ENCODE results near the gene CSGALNACT2.

Gene CSGALNACT2

DNA sequence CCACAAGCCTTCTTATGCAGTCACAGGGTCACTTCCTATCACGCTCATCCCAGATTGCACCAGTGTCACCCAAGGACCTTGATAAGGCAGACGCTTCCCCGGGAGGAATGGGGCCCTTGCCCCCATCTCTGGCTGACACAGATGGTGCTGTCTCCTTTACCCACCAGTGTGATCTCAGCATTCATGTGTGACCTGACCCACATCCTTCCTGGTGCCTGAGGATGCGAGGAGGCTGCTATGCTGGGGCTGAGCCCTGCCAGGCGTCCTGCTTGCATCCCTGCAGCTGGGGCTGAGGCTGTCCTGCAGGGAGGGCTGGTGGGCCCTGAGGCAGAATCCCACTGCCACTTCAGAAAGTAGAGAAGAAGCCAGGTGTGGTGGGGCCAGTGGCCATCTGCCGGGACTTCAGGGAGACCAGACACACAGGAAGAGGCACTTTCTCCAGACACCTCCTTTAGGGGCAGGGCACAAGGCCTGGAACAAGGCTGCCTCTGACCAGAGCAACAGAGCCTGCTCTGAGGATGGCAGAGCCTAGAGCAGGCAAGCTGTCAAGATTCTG lies 93.4 kb downstream of the CSGALNACT2 start:
- Histone ChIP-seq H4K20me1 (ENCODE audit: insufficient read depth, low read length) (no peaks in the 10 kb centered on the region; the same call in 1 of the 2 replicates), H3K27ac (ENCODE audit: low read length) (no peak overlapping the region), H2AFZ (ENCODE audit: low read depth, low read length) (no peak overlapping the region), H3K36me3 (ENCODE audit: insufficient read depth, low read length) (no peaks in the 10 kb centered on the region), H3K9me3 (ENCODE audit: insufficient read depth, low read length, severe bottlenecking) (no peaks in the 10 kb centered on the region), H3K4me1 (ENCODE audit: insufficient read depth, low read length) (no peaks in the 10 kb centered on the region), H3K4me3 (ENCODE audit: low read depth in 1 of 2, low read length in 2 of 2) (no peak overlapping the region), H3K79me2 (ENCODE audit: insufficient read depth, low read length) (no peaks in the 10 kb centered on the region), H3K4me2 (ENCODE audit: insufficient read depth, low read length) (no peak overlapping the region), H3K9ac (ENCODE audit: low read depth, low read length) (no peak overlapping the region), H3K27me3 (ENCODE audit: insufficient read depth, low read length, poor library complexity) (no peaks in the 10 kb centered on the region)
- TF ChIP-seq EZH2 (IDR thresholded peaks at IDR 0.05; ENCODE audit: borderline replicate concordance, low read depth, low read length, severe bottlenecking), result no peak
- TF ChIP-seq, protein P1, sequence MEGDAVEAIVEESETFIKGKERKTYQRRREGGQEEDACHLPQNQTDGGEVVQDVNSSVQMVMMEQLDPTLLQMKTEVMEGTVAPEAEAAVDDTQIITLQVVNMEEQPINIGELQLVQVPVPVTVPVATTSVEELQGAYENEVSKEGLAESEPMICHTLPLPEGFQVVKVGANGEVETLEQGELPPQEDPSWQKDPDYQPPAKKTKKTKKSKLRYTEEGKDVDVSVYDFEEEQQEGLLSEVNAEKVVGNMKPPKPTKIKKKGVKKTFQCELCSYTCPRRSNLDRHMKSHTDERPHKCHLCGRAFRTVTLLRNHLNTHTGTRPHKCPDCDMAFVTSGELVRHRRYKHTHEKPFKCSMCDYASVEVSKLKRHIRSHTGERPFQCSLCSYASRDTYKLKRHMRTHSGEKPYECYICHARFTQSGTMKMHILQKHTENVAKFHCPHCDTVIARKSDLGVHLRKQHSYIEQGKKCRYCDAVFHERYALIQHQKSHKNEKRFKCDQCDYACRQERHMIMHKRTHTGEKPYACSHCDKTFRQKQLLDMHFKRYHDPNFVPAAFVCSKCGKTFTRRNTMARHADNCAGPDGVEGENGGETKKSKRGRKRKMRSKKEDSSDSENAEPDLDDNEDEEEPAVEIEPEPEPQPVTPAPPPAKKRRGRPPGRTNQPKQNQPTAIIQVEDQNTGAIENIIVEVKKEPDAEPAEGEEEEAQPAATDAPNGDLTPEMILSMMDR (IDR thresholded peaks at IDR 0.05; ENCODE audit: borderline replicate concordance, extremely low read depth, low read length, poor library complexity, severe bottlenecking), result no peak
- DNase-seq, result peak; percentile 59
- peak; percentile 85 for ATAC-seq (ENCODE audit: insufficient read depth, low read depth)

DNA sequence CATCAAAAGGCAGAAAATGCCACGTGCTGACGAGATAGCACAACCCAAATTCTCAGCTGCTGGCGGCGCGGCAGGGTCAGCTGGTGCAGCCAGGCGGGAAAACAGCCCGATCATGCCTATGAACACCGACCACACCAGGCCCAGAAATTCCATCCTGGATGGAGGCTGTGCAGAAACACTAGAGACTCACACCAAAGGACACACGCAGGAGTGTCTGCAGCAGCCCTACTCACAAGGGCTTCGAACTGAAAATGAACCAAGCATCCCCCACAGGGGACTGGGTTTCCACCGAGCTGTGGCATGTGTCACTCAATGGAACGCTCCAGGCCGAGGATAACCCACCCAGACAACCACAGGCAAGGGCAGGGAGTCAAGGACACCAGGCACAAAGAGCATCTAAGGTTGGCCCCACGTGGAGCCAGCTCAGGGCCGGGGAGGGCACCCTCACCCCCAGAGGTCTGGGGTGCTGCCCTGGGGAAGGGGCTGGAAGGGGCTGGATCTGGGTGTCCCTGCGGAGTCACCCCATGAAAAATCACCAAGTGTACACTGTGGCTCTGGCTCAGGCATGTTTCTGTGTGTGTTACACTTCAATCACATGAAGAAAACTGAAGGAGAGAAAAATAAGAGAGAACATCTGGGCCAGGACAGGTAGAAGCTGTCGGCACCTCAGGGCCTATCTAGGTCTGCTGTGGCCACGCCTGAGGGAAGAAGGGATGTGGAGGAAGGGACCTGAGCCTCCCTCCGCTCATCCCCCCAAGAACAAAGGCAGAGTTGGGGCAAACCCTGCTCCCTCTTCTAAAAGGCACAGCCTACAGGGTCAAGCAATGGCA lies 95.6 kb downstream of the CSGALNACT2 start:
- no peak overlapping the region for H3K4me3 ChIP-seq (ENCODE audit: low read depth in 1 of 2, low read length in 2 of 2)
- ATAC-seq (ENCODE audit: insufficient read depth, low read depth) (no peak), DNase-seq (no peak)
- H3K9ac ChIP-seq (ENCODE audit: low read depth, low read length), result no peak overlapping the region
- no peaks in the 10 kb centered on the region for H3K79me2 ChIP-seq (ENCODE audit: insufficient read depth, low read length)
- H3K27ac ChIP-seq (ENCODE audit: low read length), result no peak overlapping the region
- no peaks in the 10 kb centered on the region for H4K20me1 ChIP-seq (ENCODE audit: insufficient read depth, low read length)
- no peaks in the 10 kb centered on the region for H3K27me3 ChIP-seq (ENCODE audit: insufficient read depth, low read length, poor library complexity)
- no peak overlapping the region for H2AFZ ChIP-seq (ENCODE audit: low read depth, low read length)
- no peaks in the 10 kb centered on the region for H3K36me3 ChIP-seq (ENCODE audit: insufficient read depth, low read length)
- no peak overlapping the region for H3K4me2 ChIP-seq (ENCODE audit: insufficient read depth, low read length)
- no peaks in the 10 kb centered on the region for H3K4me1 ChIP-seq (ENCODE audit: insufficient read depth, low read length)
- no peaks in the 10 kb centered on the region for H3K9me3 ChIP-seq (ENCODE audit: insufficient read depth, low read length, severe bottlenecking)
- TF ChIP-seq, protein P1 (IDR thresholded peaks at IDR 0.05; ENCODE audit: borderline replicate concordance, extremely low read depth, low read length, poor library complexity, severe bottlenecking), result no peak
- TF ChIP-seq EZH2 (IDR thresholded peaks at IDR 0.05; ENCODE audit: borderline replicate concordance, low read depth, low read length, severe bottlenecking), result no peak

DNA sequence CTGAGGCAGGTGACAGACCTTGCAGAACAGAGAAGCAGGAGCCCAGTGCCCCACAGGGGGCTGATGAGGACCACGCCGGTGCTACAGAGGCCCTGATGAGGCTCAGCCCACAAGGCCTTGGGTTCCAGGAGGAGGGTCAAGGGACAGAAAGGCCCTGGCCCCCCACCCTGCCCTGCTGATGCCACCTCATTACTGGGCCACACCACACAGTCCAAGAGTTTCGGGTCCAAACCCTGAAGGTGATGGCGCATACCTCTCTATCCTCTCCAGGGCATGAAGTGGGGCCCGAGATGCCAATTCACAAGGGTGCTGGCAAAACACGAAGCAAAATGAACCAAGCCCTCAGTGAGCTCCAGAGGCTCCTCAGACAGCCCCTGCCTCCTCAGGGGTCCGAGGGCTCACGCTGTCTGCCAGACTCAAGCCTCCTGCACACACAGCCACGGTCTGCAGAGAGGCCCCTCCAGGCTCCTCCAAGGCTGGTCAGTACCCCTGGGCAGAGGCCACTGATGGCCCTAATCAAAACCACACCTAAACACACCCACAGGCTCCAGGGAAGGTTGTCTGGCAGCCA lies 96.3 kb downstream of the CSGALNACT2 start:
- Histone ChIP-seq H3K27me3 (ENCODE audit: insufficient read depth, low read length, poor library complexity) (no peaks in the 10 kb centered on the region), H3K4me3 (ENCODE audit: low read depth in 1 of 2, low read length in 2 of 2) (no peak overlapping the region), H3K36me3 (ENCODE audit: insufficient read depth, low read length) (no peaks in the 10 kb centered on the region), H4K20me1 (ENCODE audit: insufficient read depth, low read length) (no peaks in the 10 kb centered on the region), H3K4me2 (ENCODE audit: insufficient read depth, low read length) (no peak overlapping the region), H3K9me3 (ENCODE audit: insufficient read depth, low read length, severe bottlenecking) (peaks cover 2% of the 10 kb centered on the region), H3K4me1 (ENCODE audit: insufficient read depth, low read length) (no peaks in the 10 kb centered on the region), H3K9ac (ENCODE audit: low read depth, low read length) (no peak overlapping the region), H3K27ac (ENCODE audit: low read length) (no peak overlapping the region), H2AFZ (ENCODE audit: low read depth, low read length) (no peak overlapping the region), H3K79me2 (ENCODE audit: insufficient read depth, low read length) (no peaks in the 10 kb centered on the region)
- ATAC-seq (ENCODE audit: insufficient read depth, low read depth), result no peak
- no peak for TF ChIP-seq EZH2 (IDR thresholded peaks at IDR 0.05; ENCODE audit: borderline replicate concordance, low read depth, low read length, severe bottlenecking)
- TF ChIP-seq, protein P1 (IDR thresholded peaks at IDR 0.05; ENCODE audit: borderline replicate concordance, extremely low read depth, low read length, poor library complexity, severe bottlenecking), result no peak
- no peak for DNase-seq

Data from DND-41 (cell line).